ENCODE data around the gene NACC1.

Gene NACC1

DNA sequence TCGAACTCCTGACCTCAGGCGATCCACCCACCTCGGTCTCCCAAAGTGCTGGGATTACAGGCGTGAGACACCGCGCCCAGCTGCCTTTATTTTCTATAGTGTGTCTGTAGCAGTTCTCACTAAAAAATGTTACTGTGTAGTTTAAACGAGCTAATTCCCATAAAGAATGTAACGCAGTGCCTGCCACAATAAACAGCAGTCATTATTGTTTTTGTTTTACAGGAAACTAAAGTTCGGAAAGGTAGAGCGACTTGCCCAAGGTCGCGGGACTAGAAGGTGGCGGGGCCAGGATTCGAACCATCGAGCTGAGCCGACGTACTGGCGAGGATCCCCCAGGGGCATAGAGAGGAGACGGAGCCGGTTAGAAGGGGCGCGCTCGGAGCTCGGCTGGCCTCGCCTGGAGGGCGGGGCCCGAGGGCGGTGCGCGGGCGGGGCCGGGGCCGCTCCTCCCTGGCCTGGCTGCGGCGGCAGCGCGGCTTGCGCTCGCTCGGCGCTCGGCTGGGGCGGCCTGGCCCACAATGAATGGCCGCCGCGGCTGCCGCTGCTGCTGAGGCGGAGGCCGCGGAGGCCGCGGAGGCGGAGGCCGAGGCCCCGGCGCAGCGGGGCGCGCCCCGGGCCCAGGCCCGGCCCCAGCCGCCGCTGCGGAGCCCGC, at the start of gene NACC1:
Gene NACC1, plus strand, starts transcription at position 493 of the 652 bp plus-strand sequence. CDS start 16,944 bp downstream, outside the sequence.
- peak within 1 kb of the TSS; percentile 95 for H3K4me3 ChIP-seq
- no peak for DNase-seq (ENCODE audit: low read depth, low spot score)
- H3K36me3 ChIP-seq (ENCODE audit: insufficient read depth, low read length): peaks cover 26% of the 10 kb centered on the region
- TF ChIP-seq POLR2AphosphoS5 (IDR thresholded peaks at IDR 0.05; ENCODE audit: borderline replicate concordance, low read depth, low read length) (no peak), EZH2 (IDR thresholded peaks at IDR 0.05) (no peak), FOXP2 (optimal IDR thresholded peaks at IDR 0.05; ENCODE audit: control extremely low read depth, extremely low read length, insufficient read depth) (no peak)
- peak within 1 kb of the TSS; percentile 87 for H3K27ac ChIP-seq
- H3K9ac ChIP-seq (ENCODE audit: insufficient read length): peak within 1 kb of the TSS; percentile 97
- H3K9me3 ChIP-seq (ENCODE audit: low read depth, low read length): no peaks in the 10 kb centered on the region

DNA sequence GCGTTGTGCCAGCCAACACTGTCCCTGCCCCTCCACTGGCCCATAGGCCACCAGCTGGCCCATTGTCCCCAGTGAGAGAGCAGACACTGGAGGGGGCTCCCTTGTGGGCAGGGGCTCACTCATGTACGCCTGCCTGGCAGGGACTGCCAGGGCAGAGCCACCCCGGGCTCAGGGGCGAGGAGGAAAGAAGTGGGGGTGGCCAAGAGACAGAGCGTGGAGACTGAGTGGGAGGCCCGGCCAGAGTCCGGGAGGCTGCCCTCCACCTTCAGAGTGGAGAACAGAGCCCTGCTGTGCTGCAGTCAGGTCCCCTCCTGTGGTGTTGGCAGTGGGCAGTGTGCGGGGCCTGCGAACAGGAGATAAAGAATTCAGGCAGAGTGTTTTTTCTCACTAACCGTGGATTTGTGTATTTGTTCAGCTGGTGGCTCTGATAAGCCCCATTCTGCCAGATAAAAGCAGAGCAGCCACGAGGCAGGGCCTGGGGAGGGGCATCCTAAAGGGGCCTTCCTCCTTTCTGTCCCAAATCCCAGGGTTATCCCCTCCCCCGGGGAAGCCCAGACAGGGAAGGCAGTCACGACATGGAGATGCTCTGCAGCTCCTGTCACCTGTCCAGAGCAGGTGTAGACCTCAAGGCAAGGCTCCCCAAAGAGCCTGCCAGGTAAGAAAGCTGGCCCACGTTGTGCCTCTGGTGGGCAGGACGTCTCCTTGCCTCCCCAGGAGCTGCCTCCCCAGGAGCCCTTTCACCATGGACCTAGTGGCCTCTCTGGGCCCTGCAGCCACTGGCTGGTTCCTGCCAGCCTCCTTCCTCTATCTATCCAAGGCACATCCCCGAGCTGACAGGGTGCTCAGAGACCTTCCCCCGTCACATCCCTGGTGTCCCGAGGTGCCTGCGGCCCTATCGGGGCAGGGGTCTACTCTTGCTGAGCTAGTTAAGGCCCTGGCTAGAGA, 48.4 kb upstream of the NACC1 start:
- Histone ChIP-seq H3K9ac (ENCODE audit: insufficient read length) (no peak overlapping the region), H3K9me3 (ENCODE audit: low read depth, low read length) (no peaks in the 10 kb centered on the region), H3K36me3 (ENCODE audit: insufficient read depth, low read length) (peaks cover 9% of the 10 kb centered on the region; the same call in 1 of the 2 replicates), H3K27ac (no peak overlapping the region), H3K4me3 (no peak overlapping the region)
- no peak for DNase-seq (ENCODE audit: low read depth, low spot score)
- no peak for TF ChIP-seq FOXP2 (optimal IDR thresholded peaks at IDR 0.05; ENCODE audit: control extremely low read depth, extremely low read length, insufficient read depth)
- TF ChIP-seq POLR2AphosphoS5 (IDR thresholded peaks at IDR 0.05; ENCODE audit: borderline replicate concordance, low read depth, low read length): no peak
- no peak for TF ChIP-seq EZH2 (IDR thresholded peaks at IDR 0.05)

DNA sequence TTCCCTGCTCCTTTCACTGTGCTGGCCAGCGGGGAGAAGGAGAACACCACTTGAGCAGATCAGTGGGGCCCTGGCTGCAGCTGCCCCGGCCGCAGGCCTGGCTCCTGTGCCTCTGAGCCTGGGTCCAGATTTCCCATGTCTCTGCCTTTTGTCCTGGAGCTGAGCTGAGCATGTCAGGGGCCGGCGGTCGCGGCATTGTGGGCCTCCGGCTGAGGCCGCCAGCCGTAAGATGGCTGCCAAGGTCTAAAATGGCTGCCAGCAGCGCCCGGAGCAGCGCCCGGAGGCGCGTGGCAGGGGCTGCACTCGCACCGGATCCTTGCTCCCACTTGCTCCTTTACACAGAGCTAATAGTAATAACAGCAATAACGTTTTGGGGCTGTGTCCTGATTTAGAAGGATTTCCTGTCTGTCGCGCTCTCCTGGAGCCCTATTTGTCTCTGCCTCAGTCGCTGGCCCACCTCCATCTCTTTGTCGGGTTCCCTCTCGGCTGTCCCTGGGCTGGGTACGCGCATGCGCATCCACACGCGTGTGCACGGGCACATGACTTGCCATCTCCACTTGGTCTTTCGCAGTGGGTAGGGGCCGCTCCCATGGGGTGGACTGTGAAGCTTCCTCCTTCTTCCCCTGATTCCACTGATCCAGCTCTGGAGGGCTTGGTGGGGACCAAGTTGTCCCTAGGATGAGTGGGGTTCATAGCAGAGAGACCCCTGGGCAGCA, 47.5 kb upstream of the NACC1 start:
- Histone ChIP-seq H3K9me3 (ENCODE audit: low read depth, low read length) (no peaks in the 10 kb centered on the region), H3K4me3 (no peak overlapping the region), H3K27ac (peak overlapping the region; percentile 48), H3K9ac (ENCODE audit: insufficient read length) (no peak overlapping the region), H3K36me3 (ENCODE audit: insufficient read depth, low read length) (peaks cover 12% of the 10 kb centered on the region; the same call in 1 of the 2 replicates)
- no peak for DNase-seq (ENCODE audit: low read depth, low spot score)
- TF ChIP-seq POLR2AphosphoS5 (IDR thresholded peaks at IDR 0.05; ENCODE audit: borderline replicate concordance, low read depth, low read length) (no peak), EZH2 (IDR thresholded peaks at IDR 0.05) (no peak), FOXP2 (optimal IDR thresholded peaks at IDR 0.05; ENCODE audit: control extremely low read depth, extremely low read length, insufficient read depth) (no peak)

- Histone ChIP-seq H3K4me3 (no peak overlapping the region), H3K36me3 (ENCODE audit: insufficient read depth, low read length) (peaks cover 12% of the 10 kb centered on the region; the same call in 1 of the 2 replicates), H3K9ac (ENCODE audit: insufficient read length) (no peak overlapping the region), H3K27ac (peak overlapping the region; percentile 48), H3K9me3 (ENCODE audit: low read depth, low read length) (no peaks in the 10 kb centered on the region)
- DNase-seq (ENCODE audit: low read depth, low spot score): no peak
- TF ChIP-seq EZH2 (IDR thresholded peaks at IDR 0.05): no peak
- TF ChIP-seq FOXP2 (optimal IDR thresholded peaks at IDR 0.05; ENCODE audit: control extremely low read depth, extremely low read length, insufficient read depth): no peak
- TF ChIP-seq POLR2AphosphoS5 (IDR thresholded peaks at IDR 0.05; ENCODE audit: borderline replicate concordance, low read depth, low read length): no peak
Measured at GRCh38 chr19:13071444-13072187, 46.4 kb upstream of the NACC1 start.

DNA sequence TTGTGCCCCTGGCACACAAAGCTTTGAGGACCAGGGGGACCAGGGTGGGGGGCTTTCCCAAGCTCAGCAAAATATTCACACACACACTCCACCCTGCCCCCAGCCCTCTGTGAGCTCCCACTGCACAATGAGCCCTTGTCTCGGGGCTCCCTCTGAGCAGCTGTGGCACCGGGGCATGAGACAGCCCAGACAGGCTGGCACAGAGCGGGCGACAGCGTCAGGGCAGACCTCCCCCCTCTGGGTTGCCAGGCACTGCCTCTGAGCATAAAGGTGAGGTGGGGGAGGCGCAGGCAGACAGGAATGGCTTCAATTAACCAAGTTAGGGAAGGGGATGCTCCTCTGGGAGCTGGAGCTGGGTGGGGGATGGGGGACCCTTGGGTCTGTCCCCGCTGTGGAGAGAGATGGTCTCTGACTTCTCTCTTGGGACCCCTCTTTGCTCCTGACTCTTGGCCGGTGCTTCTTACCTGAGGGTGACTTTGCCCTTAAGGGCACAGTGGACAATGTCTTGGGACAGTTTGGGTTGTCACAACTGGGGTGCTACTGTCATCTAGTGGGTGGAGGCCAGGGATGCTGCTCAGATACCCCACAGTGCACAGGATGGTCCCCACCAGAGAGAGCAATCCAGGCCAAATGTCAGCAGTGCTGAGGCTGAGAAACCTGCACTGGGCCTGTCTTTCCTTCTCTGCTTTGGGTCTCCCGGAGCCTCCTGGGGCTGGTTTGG, 45.7 kb upstream of the NACC1 start:
- H3K4me3 ChIP-seq: no peak overlapping the region
- H3K9me3 ChIP-seq (ENCODE audit: low read depth, low read length): no peaks in the 10 kb centered on the region
- H3K36me3 ChIP-seq (ENCODE audit: insufficient read depth, low read length): peaks cover 12% of the 10 kb centered on the region; the same call in 1 of the 2 replicates
- no peak for DNase-seq (ENCODE audit: low read depth, low spot score)
- H3K27ac ChIP-seq: peak overlapping the region; percentile 60
- TF ChIP-seq POLR2AphosphoS5 (IDR thresholded peaks at IDR 0.05; ENCODE audit: borderline replicate concordance, low read depth, low read length) (no peak), EZH2 (IDR thresholded peaks at IDR 0.05) (no peak), FOXP2 (optimal IDR thresholded peaks at IDR 0.05; ENCODE audit: control extremely low read depth, extremely low read length, insufficient read depth) (no peak)
- no peak overlapping the region for H3K9ac ChIP-seq (ENCODE audit: insufficient read length)

DNA sequence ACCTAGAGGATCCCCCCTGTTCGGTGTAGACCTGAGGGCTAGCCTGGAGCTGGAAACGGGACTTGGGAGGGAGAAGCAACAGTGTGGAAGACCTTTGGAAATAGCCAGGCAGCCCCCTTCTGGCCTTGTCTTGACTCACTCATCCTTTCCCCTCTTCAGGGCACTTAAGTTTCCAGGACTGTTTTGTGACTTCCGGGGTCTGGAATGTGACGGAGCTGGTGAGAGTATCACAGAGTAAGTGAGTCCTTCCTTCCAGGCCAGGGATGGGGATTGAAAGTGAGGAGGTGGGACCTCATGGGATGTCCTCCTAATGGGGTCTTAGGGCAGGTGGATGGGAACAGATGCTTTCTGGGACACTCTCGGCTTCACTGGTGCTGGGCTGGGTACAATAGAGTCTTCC, 44.8 kb upstream of the NACC1 start:
- no peak overlapping the region for H3K9ac ChIP-seq (ENCODE audit: insufficient read length)
- H3K27ac ChIP-seq: peak overlapping the region; percentile 36; the same call in 1 of the 2 replicates
- H3K9me3 ChIP-seq (ENCODE audit: low read depth, low read length): no peaks in the 10 kb centered on the region
- H3K4me3 ChIP-seq: no peak overlapping the region
- TF ChIP-seq FOXP2 (optimal IDR thresholded peaks at IDR 0.05; ENCODE audit: control extremely low read depth, extremely low read length, insufficient read depth): no peak
- no peak for TF ChIP-seq POLR2AphosphoS5 (IDR thresholded peaks at IDR 0.05; ENCODE audit: borderline replicate concordance, low read depth, low read length)
- no peak for TF ChIP-seq EZH2 (IDR thresholded peaks at IDR 0.05)
- peaks cover 18% of the 10 kb centered on the region; the same call in 1 of the 2 replicates for H3K36me3 ChIP-seq (ENCODE audit: insufficient read depth, low read length)
- DNase-seq (ENCODE audit: low read depth, low spot score): no peak

GRCh38 chr19:13074378-13074777, 43.7 kb upstream of the NACC1 start:
- no peak overlapping the region for H3K4me3 ChIP-seq
- no peak overlapping the region for H3K27ac ChIP-seq
- peaks cover 18% of the 10 kb centered on the region; the same call in 1 of the 2 replicates for H3K36me3 ChIP-seq (ENCODE audit: insufficient read depth, low read length)
- H3K9me3 ChIP-seq (ENCODE audit: low read depth, low read length): no peaks in the 10 kb centered on the region
- DNase-seq (ENCODE audit: low read depth, low spot score): no peak
- H3K9ac ChIP-seq (ENCODE audit: insufficient read length): no peak overlapping the region
- TF ChIP-seq EZH2 (IDR thresholded peaks at IDR 0.05): no peak
